Body of pancreas (tissue), 4 donors: ENCODE results near the gene SLC39A7.

Experiments
- CTCF ChIP-seq, 7 experiments: fragments of 450-650 bp in 4 of 7; fragments of 200-600 bp in 3 of 7; sonication (generic) in 3 of 7; IDR thresholded peaks; one replicate each; pipeline ENCODE4 v1.5.1; 2016 to 2019; ENCODE audit warnings: antibody characterized with exemption in 7 of 7
- POLR2A ChIP-seq, 3 donors: fragments of 450-650 bp; IDR thresholded peaks; one replicate each; pipeline ENCODE4 v1.6.1; 2016; ENCODE audit warnings: antibody characterized with exemption in 3 of 3, mild to moderate bottlenecking in 2 of 3

GRCh38 chr6:33175436-33176069 lies 25.1 kb upstream of the SLC39A7 start:
- TF ChIP-seq CTCF (IDR thresholded peaks at IDR 0.05) (no peak), POLR2A (IDR thresholded peaks at IDR 0.05) (no peak)
